ENCODE measurements around the gene PIP4K2A.

GRCh38 chr10:22724773-22725172 lies 10.4 kb upstream of the PIP4K2A start:
- TF ChIP-seq PPARA (CRISPR knock-in tag; IDR thresholded peaks at IDR 0.05; ENCODE audit: borderline replicate concordance) (no peak), ZFP30 (CRISPR knock-in tag; IDR thresholded peaks at IDR 0.05) (no peak), PATZ1 (CRISPR knock-in tag; IDR thresholded peaks at IDR 0.05; ENCODE audit: borderline replicate concordance) (no peak), ARNTL (CRISPR knock-in tag; IDR thresholded peaks at IDR 0.05; ENCODE audit: borderline replicate concordance, low read depth) (no peak), RARB (CRISPR knock-in tag; IDR thresholded peaks at IDR 0.05) (no peak), TCF4 (CRISPR knock-in tag; IDR thresholded peaks at IDR 0.05; ENCODE audit: borderline replicate concordance) (no peak), TSHZ2 (CRISPR knock-in tag; IDR thresholded peaks at IDR 0.05) (no peak)

Data from SK-N-SH treated with all-trans-retinoic acid at 6 μM for 48 hours (cell line).